HG03039 (cell line): ENCODE data around the gene MACROD2.

Source experiments
- ATAC-seq: cut with Tn5 transposase; IDR thresholded peaks from one replicate; pipeline ENCODE4 v1.9.1; 2021; ENCODE audit warnings: mild to moderate bottlenecking, moderate library complexity; ENCODE audit not compliant: unreplicated experiment

Gene MACROD2

DNA sequence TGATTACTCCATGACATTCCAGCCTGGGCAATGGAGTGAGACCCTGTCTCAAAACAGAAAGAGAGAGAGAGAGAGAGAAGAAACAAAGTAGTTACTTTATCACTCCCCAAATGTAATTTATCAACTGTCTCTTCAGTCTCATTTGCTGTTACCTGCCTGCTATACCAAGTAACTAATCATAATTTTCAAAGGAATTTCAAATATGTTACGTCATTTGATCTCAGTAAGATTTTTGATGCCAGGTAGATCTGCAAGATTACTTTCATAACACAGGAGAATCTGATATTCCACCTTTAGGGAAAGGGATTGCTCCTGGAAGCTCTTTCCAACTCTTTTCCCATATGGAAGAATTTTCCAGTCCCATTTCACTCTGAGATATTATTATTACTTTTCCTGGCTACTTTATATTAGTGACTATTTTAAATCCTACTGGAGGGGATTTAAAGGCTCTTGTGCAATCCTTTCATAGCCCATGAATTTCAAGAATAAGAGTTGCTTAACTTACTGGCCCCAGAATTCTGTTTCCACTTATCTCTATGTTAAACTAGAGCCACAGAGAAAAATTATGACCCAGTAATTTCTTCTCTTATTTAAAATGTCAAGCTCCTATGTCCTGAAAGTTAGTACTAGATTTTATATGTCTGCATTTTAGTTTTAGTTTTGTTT is 732.3 kb downstream of the MACROD2 start:
- ATAC-seq: no peak

DNA sequence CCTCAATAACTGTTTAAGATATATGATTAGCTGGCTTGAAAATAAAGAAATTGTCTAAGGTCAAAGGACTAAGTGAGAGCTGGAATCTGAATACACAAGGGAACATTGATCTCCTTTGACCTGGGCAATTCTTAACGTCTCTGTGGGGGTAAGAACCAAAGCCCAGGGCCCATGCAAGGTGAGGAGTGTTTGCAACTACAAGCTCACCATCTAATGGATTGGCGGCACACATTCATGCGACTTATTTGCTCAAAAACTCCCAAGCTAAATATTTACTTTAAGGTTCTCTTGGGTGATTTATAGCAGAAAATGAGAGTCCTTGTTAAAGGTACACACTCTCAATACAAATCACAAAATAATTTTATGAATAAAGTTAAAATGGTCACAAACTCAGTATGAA is 734.1 kb downstream of the MACROD2 start:
- ATAC-seq: no peak

DNA sequence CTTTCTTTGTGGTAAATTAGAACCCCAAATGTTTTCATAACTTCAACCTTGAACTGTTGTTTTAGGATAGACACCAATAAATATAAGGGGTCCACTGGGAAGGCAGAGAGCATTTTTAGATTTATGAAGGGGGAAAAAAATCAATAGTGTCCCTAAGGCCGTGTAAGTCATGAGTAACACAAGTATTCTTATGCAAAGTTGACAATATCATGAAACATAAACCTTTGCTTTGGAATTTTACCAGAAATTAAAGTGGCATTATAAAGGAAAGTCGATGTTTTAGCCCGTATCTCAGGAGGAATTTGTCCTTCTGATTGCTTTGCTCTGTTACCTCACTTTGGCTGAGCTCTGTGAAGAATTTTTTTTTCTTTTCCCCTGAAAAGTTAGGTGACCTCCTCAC is 737.0 kb downstream of the MACROD2 start:
- no peak for ATAC-seq

DNA sequence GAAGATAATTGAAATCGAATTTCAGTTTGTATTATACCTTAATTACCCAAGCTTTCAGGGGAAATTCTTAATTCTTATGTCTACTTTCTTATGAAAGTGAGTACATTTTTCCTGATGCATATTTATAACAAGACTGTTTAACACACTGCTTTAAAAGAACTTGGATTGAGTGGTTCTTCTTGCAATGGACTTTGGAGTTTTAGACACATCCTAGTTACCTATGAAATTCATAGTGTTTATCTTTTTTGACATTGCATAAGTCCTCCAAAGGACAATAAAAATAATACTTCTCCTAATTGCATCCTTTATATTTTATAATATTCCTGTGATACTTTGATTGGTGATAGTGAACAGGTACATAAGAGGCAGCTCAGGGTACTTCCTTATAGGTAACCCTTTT is 737.7 kb downstream of the MACROD2 start:
- ATAC-seq: no peak

DNA sequence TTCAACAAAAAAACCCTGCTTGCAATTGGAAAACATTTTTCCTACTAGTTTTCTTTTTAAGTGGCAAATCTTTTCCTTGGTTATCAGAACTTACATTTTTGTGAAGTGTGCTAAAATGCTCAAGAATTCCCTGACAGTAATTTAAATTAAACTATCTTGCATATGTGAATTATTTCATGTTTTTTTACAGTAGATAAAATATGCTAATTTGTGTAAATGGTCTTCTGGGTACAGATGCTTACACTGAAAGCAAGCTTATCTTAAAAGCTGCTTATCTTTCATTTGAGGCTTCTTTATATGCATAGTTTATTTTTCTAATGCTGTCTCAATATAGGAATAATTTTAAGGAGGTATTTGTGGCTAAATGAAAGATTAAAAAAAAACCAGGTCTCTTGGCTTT is 745.1 kb downstream of the MACROD2 start:
- ATAC-seq: no peak

DNA sequence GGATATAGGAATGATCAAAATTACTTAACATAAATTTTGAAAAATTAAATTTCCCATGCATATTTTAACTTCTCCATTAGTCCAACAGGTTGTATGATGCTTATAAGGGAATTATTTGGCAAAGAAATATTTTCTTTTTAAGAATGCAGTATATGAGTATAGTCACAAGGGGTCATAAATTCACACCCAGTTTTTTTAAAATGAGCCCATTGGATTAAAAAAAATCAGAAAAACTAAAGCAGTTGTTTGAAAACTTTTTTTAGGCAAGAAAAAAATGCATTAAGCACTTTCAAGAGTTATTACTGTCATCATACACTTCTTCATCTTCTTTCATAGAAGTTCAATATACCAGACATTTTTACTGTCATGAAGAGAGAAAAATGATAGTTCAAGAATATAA is 746.3 kb downstream of the MACROD2 start:
- no peak for ATAC-seq

DNA sequence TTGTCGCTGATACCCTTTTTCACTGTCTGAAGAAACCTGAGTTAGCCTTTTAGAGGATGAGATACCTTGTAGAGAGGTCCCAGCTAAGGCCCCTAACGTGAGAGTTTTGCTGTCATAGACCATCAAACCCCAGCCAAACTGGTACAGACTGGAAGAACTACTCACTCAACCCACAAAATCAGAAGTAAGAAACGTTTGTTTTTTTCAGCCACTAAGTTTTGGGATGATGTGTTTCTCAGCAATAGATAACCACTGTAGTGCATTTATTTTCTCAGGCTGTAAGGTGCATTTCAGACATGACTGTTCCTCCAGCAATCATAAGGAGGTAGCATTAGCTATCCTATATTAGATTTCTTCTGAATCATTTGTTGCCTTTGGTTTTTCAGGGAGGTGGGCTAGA is 749.4 kb downstream of the MACROD2 start:
- ATAC-seq: peak; percentile 75

DNA sequence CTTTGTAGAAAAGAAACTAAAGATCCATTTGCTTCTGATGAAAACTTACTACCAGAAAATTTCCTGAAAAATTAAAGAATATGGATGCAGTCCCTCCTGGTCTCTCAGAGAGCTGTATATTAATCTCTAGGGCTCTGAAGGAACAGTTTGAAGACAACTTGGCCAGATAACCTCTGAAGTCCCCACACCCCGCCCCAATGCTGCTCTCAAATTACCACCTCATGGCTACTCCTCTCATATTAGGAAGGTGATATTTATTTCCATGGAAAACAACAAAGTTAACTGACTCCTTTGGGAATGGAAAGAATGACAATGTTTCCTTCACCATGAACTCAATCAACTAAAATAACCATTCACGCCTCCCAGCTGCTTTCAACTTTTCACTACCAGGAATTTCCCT is 750.5 kb downstream of the MACROD2 start:
- no peak for ATAC-seq

DNA sequence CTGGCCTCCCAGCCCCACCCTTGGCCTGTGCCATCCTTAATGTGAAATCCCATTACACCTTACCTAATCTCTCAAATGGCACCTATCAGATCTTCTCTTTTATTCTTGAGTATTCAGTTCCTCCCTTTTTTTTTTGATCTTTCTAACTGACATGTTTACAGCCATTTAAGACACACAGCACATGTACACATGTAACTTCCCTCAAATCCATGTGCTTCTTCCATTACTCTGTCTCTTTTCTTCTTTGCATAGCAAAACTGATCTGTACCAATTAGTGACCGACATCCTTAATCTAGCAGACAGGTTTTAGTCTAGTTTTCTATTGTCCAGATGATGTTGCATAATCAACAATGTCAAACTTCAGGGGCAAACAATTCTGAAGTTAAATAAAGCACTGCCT is 755.9 kb downstream of the MACROD2 start:
- no peak for ATAC-seq

DNA sequence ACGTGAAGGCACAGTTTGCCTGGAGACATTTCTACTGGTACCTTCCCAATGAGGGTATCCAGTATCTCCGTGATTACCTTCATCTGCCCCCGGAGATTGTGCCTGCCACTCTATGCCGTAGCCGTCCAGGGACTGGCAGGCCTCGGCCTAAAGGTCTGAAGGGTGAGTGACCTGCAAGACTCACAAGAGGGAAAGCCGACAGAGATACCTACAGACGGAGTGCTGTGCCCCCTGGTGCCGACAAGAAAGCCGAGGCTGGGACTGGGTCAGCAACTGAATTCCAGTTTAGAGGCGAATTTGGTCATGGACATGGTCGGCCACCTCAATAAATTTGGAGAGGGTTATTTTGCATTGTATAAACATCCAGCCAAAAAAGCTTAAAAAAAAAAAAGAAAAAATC is 762.4 kb downstream of the MACROD2 start:
- no peak for ATAC-seq

DNA sequence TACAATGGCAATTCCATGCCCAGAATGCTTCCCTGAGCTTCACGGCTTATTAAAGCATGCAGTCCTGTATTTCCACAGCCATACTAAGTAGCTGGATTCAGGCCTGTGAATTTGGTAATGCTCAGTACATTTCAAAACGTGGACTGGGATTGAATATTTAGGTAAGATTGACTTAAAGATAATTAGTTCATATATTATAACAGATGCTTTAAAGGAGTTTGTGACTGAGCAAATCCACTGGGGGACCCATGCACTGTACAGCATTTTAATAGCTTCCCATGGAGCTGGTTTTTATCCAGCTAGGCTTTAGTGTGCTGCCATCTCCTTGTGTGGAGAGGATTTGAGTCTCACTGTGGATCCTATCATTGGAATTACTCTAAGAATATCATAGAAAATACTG is 763.0 kb downstream of the MACROD2 start:
- ATAC-seq: no peak

DNA sequence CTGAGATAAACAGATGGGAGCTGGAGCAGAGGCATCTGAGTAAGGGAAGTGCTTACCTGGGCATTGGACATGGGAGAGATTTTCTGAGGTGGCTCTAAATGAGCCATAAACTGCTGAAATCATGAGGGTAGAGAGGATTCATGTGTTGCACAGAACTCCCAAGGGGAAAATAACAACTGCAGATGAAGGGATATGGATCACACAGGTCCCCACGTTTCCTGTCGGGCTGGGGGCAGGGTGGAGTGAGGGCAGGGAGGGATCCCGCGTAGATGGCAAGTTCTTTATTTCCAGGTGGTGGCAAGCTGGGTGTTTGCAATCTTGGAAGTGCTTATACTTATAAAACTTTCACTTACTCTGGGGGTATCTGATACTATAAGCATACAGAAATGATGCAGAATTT is 764.7 kb downstream of the MACROD2 start:
- no peak for ATAC-seq

DNA sequence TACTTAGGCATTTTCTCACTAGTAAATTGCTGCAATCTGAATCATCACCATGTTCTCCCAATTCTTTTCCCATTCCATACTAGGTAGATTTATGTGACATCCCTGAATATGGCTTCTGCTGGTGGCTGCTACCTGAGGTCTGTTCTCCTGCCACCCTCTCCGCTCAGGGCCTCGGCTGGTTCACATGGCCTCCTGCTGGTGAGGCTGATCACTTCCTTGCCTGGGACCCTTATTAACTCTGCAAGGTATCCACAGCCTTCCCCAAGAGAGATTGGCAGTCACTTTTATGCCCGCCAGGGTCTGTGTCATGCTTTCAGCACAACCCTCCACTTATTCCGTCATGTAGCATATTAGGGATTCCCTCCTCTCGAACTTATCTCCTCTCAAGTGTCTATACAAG is 766.6 kb downstream of the MACROD2 start:
- no peak for ATAC-seq

DNA sequence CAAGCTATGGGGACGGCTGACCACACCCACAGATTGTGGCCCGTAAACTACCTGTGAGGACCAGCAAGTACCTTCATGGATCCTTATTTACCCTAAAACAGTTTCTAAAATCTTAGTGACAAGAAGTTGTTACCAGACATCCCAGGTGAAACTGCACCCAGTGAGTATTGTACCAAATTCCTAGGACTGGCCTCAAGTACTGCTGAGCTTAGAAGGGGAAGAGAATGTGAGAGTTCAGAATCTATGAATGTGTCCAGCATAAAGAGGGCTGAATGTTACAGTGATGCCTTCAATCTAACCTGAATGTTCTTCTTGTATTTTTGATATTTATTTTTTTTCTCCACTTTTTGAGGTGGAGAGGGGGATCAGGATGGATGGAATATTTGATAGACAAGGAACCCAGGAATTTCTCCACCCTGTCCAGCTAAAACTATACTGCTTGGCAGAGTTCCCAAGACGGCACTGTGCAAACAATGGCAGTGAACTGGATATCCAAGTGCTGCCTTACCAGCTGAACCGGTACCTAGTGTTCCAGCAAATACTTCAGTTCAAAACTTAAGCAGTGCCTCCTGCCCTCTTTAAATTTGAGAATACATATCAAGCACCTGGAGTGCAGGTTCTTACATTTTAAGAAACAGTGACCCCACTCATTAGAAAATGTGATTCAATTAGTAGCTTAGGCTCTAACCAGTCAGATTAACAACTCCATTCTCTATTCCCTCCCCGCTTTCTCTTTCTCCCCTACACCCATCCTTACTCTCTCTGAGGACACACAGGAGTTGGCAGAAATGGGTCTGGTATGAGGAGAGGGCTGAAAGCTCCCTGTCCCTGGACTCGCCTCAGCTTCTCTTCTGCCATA is 769.4 kb downstream of the MACROD2 start:
- ATAC-seq: no peak

DNA sequence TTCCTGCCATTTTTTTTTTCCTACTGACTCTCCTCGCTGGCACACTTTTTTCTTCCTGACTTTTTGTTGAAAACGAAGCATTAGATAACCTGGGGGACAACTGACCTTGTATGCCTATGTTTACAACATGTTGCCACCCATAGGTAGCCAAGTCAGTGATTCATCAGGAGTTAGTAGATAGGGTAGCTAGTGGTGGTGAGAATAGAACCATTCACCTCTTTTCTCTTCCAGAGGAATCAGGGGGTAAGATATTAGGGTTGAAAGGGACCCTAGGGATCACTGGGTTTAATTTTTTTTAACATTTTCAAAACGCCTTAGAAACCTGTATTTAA is 770.0 kb downstream of the MACROD2 start:
- no peak for ATAC-seq

DNA sequence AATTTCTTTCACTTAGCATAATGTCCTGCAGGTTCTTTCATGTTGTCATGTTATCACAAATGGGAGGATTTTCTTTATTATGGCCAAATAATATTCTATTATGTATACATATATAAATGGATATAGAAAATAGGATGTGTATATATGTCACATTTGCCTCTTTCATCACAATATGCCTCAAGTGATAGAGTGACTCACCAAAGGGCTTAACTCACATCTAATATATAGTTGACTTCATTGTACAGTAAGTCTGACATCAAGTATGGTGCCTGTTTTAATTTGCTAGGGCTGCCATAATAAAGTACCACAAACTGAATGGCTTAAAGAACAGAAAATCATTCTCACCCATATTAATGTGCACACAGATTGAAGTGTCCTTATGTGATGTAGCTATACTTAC is 778.2 kb downstream of the MACROD2 start:
- ATAC-seq: no peak

DNA sequence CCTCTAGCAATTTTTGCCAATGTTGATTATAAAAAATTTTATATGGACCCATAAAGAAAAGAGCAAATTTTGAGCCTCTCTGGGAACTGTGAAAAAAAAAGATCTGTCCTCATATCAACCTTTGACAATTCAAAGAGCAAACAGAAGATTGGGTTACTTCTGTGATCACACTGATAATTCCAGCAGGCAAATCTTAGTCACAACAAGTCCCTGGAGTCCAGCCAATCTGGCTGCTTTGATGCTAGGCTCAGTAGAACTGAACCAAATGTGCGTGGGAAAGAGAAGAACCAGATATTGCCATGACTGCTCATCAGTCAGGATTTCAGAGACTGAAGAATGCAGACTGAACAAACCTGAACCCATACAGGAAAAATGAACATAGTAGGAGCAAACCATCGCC is 780.5 kb downstream of the MACROD2 start:
- ATAC-seq: no peak

DNA sequence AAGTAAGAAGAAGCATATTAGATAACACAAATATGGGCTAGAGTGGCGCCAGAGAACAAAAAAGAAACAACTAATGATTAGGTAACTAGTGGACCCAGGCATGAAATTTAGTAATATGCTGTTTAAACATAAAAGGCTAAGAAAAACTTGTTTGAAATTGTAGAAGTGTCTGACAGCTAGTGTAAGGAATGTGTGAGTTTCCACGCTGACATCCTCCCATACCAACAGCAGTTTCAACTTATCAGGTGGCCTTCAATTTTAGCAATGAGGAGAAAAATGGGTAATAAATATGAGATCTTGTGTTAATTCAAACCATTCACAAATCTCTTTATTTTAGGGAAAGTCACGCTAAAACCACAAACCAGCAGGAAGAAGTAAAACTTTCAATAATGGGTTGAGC is 782.3 kb downstream of the MACROD2 start:
- ATAC-seq: no peak

DNA sequence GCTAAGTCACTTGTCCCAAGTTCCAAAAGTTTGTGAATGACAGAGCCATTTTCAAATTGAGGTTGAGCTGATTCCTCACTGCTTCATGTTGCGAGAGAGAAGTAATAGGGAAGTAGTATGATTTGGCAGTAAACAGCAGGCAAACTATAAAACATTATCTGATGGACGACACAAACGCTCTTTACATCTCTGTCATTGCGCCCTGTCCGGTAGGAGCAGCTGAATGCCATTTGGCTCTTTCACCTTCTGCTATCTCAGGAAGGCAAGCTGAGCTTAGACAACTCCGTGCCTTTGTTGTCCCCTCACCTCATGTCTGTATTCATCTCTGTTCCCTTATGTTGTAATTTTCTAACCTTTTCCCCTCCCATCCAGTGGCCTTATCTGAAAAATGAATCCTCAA is 782.8 kb downstream of the MACROD2 start:
- ATAC-seq: no peak

DNA sequence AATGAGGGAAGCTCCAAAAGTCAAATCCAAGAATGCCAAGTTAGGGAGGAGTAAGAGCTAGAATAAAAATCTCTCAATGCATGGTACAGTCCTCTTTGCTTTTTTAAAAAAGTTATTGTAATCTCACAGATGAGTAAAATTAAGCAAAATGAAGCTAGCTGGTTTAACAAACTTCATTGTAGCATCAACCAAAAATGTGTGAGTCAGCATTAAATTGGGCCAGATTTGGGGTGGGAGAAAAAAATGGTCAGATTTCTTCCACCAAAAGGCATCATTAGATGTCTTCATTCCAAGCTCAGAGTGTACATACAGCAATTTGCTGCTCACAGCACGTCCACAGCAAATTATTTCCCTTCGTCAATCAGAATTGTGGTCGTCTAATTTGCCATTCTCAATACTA is 783.6 kb downstream of the MACROD2 start:
- no peak for ATAC-seq

DNA sequence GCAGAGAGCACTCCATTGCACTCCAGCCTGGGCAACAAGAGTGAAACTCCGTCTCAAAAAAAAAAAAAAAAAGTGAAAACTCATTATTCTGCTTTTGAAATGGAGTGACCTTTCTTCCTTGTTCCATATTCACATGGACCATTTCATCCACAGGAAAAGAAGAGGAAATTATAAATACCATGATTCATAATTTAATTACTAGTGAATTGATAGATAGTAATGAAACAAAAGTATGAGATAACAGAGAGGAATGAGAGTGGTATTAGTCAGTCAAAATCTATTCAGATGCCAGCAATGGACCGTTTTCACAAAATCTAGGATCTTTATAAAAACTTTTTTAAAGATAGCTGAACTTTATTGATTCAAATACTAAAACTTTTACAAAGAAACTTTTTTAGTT is 785.2 kb downstream of the MACROD2 start:
- ATAC-seq: no peak

DNA sequence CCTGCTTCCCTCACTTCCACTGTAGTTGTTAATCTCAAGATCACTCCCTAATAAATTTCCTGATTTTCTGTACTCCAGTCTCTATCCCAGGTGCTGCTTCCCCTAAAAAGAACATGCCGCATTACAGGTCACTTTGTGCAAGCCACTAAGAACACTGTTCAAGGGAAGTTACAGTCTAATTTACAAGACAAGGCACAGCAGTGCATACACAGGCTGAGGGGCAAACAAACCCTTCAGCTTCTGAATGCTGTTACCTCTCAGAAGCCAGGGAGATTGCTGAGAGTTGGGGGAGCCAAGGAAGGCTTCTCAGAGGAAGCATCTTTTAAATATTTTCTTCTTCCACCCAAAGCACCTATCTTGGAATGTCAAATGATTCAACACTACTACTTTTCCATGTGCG is 787.4 kb downstream of the MACROD2 start:
- no peak for ATAC-seq

DNA sequence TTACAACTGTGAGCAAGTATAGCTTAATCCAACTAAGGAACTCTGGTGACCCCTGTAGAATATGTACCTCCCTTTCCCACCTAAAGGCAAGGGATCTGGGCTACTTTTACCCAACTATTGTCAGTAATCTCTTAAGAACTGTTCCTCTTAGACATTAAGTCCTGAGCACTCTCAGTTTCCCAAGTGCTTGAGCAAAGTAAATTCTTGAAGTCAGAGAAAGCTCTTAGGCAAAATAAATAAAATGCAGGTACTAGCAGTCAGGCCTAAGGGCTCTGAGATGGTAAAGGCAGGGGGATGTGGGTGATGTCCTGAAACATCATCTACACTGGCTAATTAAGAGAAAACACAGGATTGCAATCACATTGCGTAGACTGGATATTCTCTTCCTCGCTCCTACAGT is 788.5 kb downstream of the MACROD2 start:
- ATAC-seq: no peak
